Left cardiac atrium (tissue), 4 donors: ENCODE results near the gene HS3ST5. TPM values are rescaled to one million over a fixed set of nuclear protein-coding genes. Genes with fewer than 3 reads are reported as not detected.
"Not testable (repeated sequence)": the region's sequence is repeated elsewhere in the genome, so short reads cannot be mapped to it uniquely, and the experiment has no call there.

Experiments used
- ATAC-seq, 2 donors: fragments of 200-7000 bp; cut with Tn5 transposase; one replicate each; pipeline ENCODE4 v1.9.1; 2020; ENCODE audit warnings: mild to moderate bottlenecking in 2 of 2, moderate library complexity in 2 of 2
- DNase-seq: peaks from one replicate; pipeline ENCODE4 v3.0.0-alpha.2; 2020
- intact Hi-C, 2 donors: fragments of 100-400 bp; cut with DNase I; formaldehyde crosslinking; loops; one replicate each; pipeline versions ENCODE4 v1.14.1 to v1.15.1; 2022 to 2023
- total RNA-seq, 2 donors: library from RNA; stranded (reverse); fragmentation: NEBNext Ultra II Directional; extraction: Animal tissue kit (Norgen Biotek cat#: 25700); gene quantifications; one replicate each; pipeline ENCODE4 v1.2.1, GENCODE V29; 2021
- donor health status: DM: no; HTN: yes; CAD: no.
- donor health status: DM: no; HTN: yes; CAD: no; lungs with severe emphysema.
- donor health status: DM: yes; HTN: yes; CAD: no.
- donor health status: Dilated cardiomyopathy.

The HS3ST5 gene
- total RNA-seq, 2 donors from 2014 or later, result not detected

GRCh38 chr6:114080410-114080809 is 262.4 kb downstream of the HS3ST5 start:
- ATAC-seq, intact Hi-C loops, DNase-seq: not testable (repeated sequence)

- DNase-seq, result no peak
- ATAC-seq, result no peak
- intact Hi-C loops, result no loop called here
Measured at GRCh38 chr6:114075777-114076176, 267.0 kb downstream of the HS3ST5 start.

DNA sequence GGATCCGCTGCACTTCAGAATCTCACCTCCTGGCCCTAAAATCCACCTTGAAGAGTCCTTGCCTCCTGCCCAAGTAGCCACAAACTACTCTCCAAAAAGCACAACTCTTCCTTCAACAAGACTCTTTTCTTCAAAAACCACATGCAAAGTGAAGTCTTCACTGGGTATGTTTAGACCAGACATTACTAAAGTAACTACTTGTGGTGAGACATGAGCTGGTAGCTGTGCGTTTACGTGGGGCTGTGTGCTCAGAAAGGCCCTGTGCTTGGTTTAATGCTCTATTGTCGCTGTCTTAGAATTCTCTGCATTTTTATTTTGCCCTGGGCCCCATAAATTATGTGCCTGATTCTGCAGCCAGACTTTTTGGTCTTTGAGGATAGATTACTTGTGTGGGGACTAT is 267.5 kb downstream of the HS3ST5 start:
- intact Hi-C loops, result no loop called here
- ATAC-seq (no peak), DNase-seq (no peak)

DNA sequence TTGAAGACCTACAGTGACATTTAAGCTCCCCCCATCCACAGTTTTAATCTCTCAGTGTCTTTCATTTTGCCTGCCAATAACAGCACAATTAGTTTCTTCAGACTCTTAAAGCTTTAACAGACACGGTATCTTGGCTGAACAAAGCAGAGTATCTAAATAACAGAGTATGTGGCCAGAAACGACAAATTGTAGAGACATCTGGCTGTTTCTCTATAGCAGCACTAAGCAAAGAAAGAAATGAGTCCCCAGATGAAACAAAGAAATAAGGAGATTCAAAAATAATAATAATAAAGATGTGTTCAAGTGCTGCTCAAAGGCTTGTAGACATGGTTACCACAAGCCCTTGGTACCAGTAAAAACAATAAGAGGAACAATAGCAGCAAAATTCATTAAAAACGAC is 274.1 kb downstream of the HS3ST5 start:
- DNase-seq, result no peak
- intact Hi-C loops, result no loop called here
- no peak for ATAC-seq

DNA sequence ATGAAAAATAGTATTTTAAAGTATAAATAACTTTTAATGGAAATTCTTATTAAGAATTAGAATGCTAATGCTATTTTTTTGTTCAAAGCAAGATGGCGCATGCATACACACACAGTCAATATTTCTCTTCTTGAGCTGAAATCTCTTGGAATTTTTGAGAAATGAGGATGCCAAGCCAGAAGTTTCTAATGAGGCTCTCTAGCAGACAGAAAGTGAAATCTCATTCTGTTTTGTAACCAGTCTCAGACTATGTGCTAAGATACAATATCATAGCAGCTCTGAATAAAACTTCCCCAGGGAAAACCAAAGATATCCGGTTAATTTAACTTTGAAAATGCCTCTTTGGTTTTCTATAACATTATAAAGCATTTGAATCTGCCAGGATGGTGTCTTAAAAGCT is 274.7 kb downstream of the HS3ST5 start:
- intact Hi-C loops, result no loop called here
- peak; percentile 44 to 83 for ATAC-seq
- no peak for DNase-seq

DNA sequence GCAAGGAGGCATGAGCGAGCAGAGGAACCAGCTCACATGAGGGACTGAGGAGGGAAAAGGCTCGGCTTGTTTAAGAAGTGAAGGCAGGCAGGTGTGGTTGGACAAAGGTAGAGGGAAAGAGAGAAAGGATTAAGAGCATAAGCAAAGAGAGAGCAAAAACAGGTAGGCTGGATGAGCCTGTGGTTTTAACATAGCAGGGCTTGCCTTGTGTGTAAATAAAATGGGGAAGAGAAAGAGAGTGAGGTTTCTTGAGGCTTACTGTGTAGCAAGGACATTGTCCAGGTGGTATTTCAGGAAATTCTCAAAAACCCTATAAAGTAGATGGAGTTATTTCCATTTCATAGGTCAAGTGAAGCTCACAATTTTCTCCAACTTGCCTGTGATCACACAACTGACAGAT is 278.0 kb downstream of the HS3ST5 start:
- DNase-seq, result no peak
- intact Hi-C loops, result no loop called here
- ATAC-seq, result no peak

DNA sequence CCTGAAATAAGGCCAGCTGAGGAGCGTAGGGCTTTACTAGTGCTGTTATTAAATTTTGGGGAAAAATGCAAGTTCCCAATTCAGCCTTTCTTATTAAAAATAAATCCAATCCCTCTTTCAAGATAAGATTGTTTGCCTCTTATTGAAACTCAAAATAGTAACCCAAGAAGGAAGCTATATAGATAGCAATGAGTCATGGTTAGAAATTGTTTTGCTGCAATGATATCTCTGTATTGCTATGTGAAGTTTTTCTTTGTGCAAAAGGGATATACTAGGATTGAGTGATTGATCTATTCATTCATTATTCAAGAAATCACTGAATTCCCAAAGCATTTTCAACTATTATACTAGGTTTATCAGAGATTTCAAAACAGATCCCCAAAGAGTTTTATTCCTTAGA is 278.9 kb downstream of the HS3ST5 start:
- intact Hi-C loops, result no loop called here
- no peak for ATAC-seq

DNA sequence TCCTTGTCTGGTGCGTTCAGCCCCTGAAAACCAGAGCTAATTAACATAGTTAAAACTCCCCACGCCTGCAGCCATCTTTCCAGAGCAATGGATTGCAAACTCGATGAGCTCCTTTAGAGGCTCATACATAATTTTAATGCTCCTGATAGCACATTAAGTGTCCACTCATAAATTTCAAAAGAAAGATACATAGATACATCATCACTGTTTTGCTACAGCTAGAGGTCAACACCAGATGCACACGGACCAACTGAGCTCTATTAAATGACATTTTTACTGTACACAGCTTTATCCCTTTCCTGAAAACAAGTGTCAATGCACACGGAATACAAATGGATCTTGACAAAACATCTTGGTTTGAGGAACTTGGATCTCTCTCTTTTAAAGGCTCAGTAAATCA is 280.6 kb downstream of the HS3ST5 start:
- no peak for ATAC-seq
- no peak for DNase-seq
- intact Hi-C loops, result no loop called here

More for the DNA sequence above, 278.9 kb downstream of the HS3ST5 start:
- DNase-seq, result no peak

DNA sequence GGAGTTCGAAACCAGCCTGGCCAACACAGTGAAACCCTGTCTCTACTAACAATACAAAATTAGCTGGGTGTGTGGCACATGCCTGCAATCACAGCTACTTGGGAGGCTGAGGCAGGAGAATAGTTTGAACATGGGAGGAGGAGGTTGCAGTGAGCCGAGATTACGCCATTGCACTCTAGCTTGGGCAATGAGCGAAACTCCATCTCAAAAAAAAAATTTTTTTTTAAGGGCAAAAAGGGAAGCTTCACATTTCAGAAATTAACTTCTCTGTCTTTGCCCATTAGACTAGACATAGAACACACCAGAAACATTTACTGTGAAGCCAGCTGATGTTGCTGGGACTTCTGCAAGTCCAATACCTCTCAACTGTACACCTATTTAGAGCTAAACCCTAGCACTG is 281.1 kb downstream of the HS3ST5 start:
- ATAC-seq (no peak), DNase-seq (no peak)
- intact Hi-C loops, result no loop called here

DNA sequence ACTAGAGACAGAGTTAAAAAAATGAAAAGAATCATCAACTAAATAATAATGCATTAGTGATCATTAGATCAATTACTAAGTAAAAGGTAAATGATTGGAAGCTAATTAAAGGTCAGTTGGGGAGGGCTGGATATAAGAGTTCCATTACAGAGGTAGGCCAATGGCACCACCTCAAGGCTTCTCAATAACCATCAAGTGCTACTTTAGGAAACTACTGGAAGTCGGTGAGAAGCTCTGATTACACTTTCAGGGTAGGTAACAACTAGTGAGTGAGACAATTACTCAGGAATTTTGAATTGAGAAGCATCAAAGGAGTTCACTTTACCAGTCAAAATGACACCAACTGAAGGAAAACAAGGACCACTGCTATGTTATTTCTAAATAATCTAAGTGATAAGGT is 281.7 kb downstream of the HS3ST5 start:
- DNase-seq, result no peak
- no peak for ATAC-seq
- intact Hi-C loops, result no loop called here

- DNase-seq (no peak), ATAC-seq (no peak)
- intact Hi-C loops, result no loop called here
Measured at GRCh38 chr6:114058435-114058834, 284.4 kb downstream of the HS3ST5 start.

- ATAC-seq (no peak), DNase-seq (no peak)
- intact Hi-C loops, result no loop called here
Measured at GRCh38 chr6:114055763-114056162, 287.1 kb downstream of the HS3ST5 start.

- intact Hi-C loops, result no loop called here
- DNase-seq (no peak), ATAC-seq (no peak)
Measured at GRCh38 chr6:114055349-114055748, 287.5 kb downstream of the HS3ST5 start.

DNA sequence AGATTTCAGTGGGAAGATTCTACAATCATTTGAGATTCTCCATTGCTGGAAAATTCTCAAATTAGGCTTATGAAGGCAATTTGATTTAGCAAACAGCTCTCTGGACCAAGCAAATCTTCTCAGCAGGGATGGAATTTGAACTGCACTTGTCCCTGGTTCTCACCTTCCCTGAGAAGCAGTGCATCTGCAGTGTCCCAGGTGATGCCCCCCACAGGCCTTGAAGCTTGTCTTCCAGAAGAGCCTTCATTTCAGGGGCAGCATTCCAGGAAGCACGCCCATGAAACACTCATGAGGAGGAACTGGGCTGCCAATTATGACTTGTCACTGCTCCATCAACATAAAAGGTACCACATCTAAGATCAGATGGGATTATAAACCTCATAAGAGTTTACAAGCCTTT is 289.0 kb downstream of the HS3ST5 start:
- DNase-seq, result no peak
- ATAC-seq, result no peak
- intact Hi-C loops, result no loop called here

DNA sequence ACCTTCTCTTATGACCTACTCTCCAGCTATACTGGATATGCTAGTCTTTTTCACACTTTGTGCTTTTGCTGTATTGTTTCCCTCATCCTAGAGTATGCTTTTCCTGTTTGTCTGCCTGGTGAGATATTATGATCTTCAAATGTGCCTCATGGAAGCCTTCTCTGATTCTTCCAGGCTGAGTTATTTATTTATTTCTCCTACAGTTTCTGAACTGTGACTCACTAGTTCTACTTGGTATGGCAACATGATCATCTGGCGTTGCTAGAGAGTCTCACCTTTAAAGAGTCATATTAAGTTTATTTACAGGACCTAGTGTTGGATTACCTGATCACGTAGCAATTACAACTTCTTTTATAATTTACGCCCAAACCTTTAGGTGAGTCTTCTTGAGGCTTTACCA is 290.7 kb downstream of the HS3ST5 start:
- intact Hi-C loops, result no loop called here
- ATAC-seq (no peak), DNase-seq (no peak)

GRCh38 chr6:114051031-114051430 is 291.8 kb downstream of the HS3ST5 start:
- intact Hi-C loops, result no loop called here
- DNase-seq (no peak), ATAC-seq (no peak)

DNA sequence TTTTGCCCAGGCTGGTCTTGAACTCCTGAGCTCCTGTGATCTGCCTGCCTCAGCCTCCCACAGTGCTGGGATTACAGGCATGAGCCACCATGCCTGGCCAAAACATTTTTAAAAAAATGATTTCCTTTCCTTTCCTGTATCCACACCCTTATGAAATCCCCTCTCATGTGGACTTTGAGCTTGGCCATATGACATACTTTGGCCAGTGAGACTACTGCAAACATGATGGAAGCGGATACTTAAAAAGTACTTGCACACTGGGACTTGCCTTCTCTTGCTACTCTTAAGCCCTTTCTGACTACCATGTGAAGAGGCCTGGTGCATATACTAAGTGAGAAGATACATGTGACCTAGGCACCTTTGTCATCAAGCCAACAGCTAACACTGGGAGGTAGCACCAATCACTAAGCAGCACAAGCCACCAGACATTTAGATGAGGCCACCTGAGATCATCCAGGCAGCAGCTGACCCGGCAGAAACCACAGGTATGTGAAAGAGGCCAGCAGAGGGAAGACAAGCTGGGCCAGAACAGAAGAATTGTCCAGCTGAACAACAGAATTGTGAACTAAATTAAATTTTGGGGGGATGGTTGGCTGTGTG is 293.4 kb downstream of the HS3ST5 start:
- intact Hi-C loops, result no loop called here
- ATAC-seq, result no peak
- no peak for DNase-seq

DNA sequence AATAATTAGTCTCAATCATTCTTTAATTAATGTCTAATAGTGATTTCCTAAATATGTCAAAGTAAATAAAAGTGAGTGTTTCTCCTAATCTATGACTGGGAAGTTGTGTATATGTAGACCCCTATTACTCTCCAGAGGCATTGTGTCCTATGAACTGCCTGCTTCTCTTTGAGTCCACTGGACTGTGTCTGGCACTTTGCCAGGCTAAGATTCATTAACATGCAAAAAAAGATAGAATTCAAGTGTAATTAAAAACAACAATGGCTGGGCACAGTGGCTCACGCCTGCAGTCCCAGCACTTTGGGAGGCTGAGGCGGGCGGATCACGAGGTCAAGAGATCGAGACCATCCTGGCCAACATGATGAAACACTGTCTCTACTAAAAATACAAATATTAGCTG is 298.3 kb downstream of the HS3ST5 start:
- not testable (repeated sequence) for ATAC-seq, DNase-seq

GRCh38 chr6:114042267-114043016 is 300.4 kb downstream of the HS3ST5 start:
- intact Hi-C loops, result no loop called here
- DNase-seq, result no peak
- ATAC-seq, result no peak

More for the DNA sequence above, 298.3 kb downstream of the HS3ST5 start:
- intact Hi-C loops, result not testable (repeated sequence)

GRCh38 chr6:114040871-114041270 is 302.0 kb downstream of the HS3ST5 start:
- intact Hi-C loops, result no loop called here
- DNase-seq, result no peak
- no peak for ATAC-seq

GRCh38 chr6:114039841-114040240 is 303.0 kb downstream of the HS3ST5 start:
- DNase-seq (no peak), ATAC-seq (no peak)
- intact Hi-C loops, result no loop called here
